Caco-2 (cell line): Measurements from ENCODE around the gene BTBD6. TPM values are rescaled to one million over a fixed set of nuclear protein-coding genes. Genes with fewer than 3 reads are reported as not detected.

Experiments
- BruUV-seq: library from RNA; stranded (reverse); fragments of 400-500 nt; replicated peaks from 2 replicates; lab custom pipeline; 2021; lab: Mats Ljungman, UMichigan
- CTCF ChIA-PET: fragments of 300-600 bp; sonication (Branson Sonifier 250); formaldehyde crosslinking; loops from one replicate; lab custom pipeline; 2022; ENCODE audit warnings: antibody characterized with exemption; lab: Charles Lee
- POLR2A ChIA-PET: fragments of 300-600 bp; sonication (Branson Sonifier 250); formaldehyde crosslinking; loops from one replicate; lab custom pipeline; 2022; ENCODE audit warnings: antibody characterized with exemption; lab: Charles Lee
- DNase-seq, 2 experiments: peaks; one replicate each; pipeline versions ENCODE4 v3.0.0 to v3.0.0-alpha.2; 2020 to 2022
- H3K27me3 ChIP-seq: replicated peaks from 2 replicates; pipeline ENCODE4 v1.6.0; 2011; ENCODE audit warnings: low read length; ENCODE audit not compliant: control insufficient read depth, insufficient read depth
- H3K36me3 ChIP-seq: 2 replicates; pipeline ENCODE4 v1.5.1; 2011; ENCODE audit warnings: low read length; ENCODE audit not compliant: control insufficient read depth, insufficient read depth
- H3K4me1 ChIP-seq: fragments of 250-450 bp; sonication (Bioruptor Pico); 2 replicates; pipeline ENCODE4 v1.5.1; 2020; ENCODE audit warnings: mild to moderate bottlenecking
- H3K4me3 ChIP-seq: 2 replicates; pipeline ENCODE4 v1.5.1; 2011; ENCODE audit warnings: low read depth, mild to moderate bottlenecking, control low read depth, low read length
- H3K9me3 ChIP-seq: fragments of 250-450 bp; sonication (Bioruptor Pico); 2 replicates; pipeline ENCODE4 v1.5.1; 2020; ENCODE audit warnings: mild to moderate bottlenecking, moderate library complexity
- H3K27ac Mint-ChIP-seq: one replicate; pipeline ENCODE4 v1.8.0; 2022; ENCODE audit warnings: mixed read lengths; ENCODE audit not compliant: unreplicated experiment
- H3K27me3 Mint-ChIP-seq: one replicate; pipeline ENCODE4 v1.8.0; 2022; ENCODE audit warnings: mixed read lengths; ENCODE audit not compliant: insufficient read depth, unreplicated experiment
- H3K36me3 Mint-ChIP-seq: one replicate; pipeline ENCODE4 v1.8.0; 2022; ENCODE audit warnings: mild to moderate bottlenecking, mixed read lengths; ENCODE audit not compliant: insufficient read depth, unreplicated experiment
- H3K4me1 Mint-ChIP-seq: one replicate; pipeline ENCODE4 v1.8.0; 2022; ENCODE audit warnings: low read depth, mixed read lengths; ENCODE audit not compliant: unreplicated experiment
- H3K4me3 Mint-ChIP-seq: one replicate; pipeline ENCODE4 v1.8.0; 2022; ENCODE audit warnings: mild to moderate bottlenecking, moderate library complexity, mixed read lengths; ENCODE audit not compliant: unreplicated experiment
- H3K9me3 Mint-ChIP-seq: one replicate; pipeline ENCODE4 v1.8.0; 2022; ENCODE audit warnings: mixed read lengths; ENCODE audit not compliant: unreplicated experiment
- intact Hi-C: fragments of 100-400 bp; cut with micrococcal nuclease; formaldehyde crosslinking; loops from one replicate; pipeline ENCODE4 v1.10.0; 2022; ENCODE audit not compliant: unreplicated experiment
- total RNA-seq: library from RNA; stranded (reverse); gene quantifications from 2 replicates; pipeline ENCODE4 v1.2.3, GENCODE V29; 2022
- TF ChIP-seq, protein P1 (sequence below), 2 experiments: fragments of 200-600 bp in 1 of 2; IDR thresholded peaks; 1 replicate in 1 of 2; 2 replicates in 1 of 2; pipeline versions ENCODE4 v1.5.1 to v1.8.0; 2011 to 2022; ENCODE audit warnings: antibody characterized with exemption in 1 of 2, control low read depth in 1 of 2, inconsistent platforms in 1 of 2, low read depth in 1 of 2, low read length in 1 of 2, mild to moderate bottlenecking in 1 of 2, moderate library complexity in 1 of 2; ENCODE audit not compliant: insufficient read depth in 1 of 2, severe bottlenecking in 1 of 2, unreplicated experiment in 1 of 2

Gene BTBD6
- total RNA-seq, 1 experiment from 2014 or later: 25.3 TPM

- POLR2A ChIA-PET: no interaction called here
- intact Hi-C loops: no loop called here
- DNase-seq: no peak
- no peaks in the 10 kb centered on the region for H3K4me1 Mint-ChIP-seq
- no peaks in the 10 kb centered on the region for H3K9me3 Mint-ChIP-seq
- no peaks in the 10 kb centered on the region; the same call in 1 of the 2 replicates for H3K36me3 ChIP-seq
- no peaks in the 10 kb centered on the region for H3K27me3 Mint-ChIP-seq
- no peak overlapping the region for H3K4me3 Mint-ChIP-seq
- BruUV-seq: no TSS peak
- H3K27me3 ChIP-seq: no peaks in the 10 kb centered on the region
- H3K4me1 ChIP-seq: no peaks in the 10 kb centered on the region
- CTCF ChIA-PET: no interaction called here
- H3K27ac Mint-ChIP-seq: no peak overlapping the region
- TF ChIP-seq, protein P1, sequence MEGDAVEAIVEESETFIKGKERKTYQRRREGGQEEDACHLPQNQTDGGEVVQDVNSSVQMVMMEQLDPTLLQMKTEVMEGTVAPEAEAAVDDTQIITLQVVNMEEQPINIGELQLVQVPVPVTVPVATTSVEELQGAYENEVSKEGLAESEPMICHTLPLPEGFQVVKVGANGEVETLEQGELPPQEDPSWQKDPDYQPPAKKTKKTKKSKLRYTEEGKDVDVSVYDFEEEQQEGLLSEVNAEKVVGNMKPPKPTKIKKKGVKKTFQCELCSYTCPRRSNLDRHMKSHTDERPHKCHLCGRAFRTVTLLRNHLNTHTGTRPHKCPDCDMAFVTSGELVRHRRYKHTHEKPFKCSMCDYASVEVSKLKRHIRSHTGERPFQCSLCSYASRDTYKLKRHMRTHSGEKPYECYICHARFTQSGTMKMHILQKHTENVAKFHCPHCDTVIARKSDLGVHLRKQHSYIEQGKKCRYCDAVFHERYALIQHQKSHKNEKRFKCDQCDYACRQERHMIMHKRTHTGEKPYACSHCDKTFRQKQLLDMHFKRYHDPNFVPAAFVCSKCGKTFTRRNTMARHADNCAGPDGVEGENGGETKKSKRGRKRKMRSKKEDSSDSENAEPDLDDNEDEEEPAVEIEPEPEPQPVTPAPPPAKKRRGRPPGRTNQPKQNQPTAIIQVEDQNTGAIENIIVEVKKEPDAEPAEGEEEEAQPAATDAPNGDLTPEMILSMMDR (IDR thresholded peaks at IDR 0.05; ENCODE audit: insufficient read depth in 1 of 2, low read depth in 1 of 2, low read length in 1 of 2, severe bottlenecking in 1 of 2, unreplicated experiment in 1 of 2): no peak
- no peak overlapping the region for H3K4me3 ChIP-seq
- H3K9me3 ChIP-seq: no peaks in the 10 kb centered on the region
- peaks cover 18% of the 10 kb centered on the region for H3K36me3 Mint-ChIP-seq
These were observed 8.1 kb downstream of the BTBD6 start for GRCh38 chr14:105256292-105256960.

DNA sequence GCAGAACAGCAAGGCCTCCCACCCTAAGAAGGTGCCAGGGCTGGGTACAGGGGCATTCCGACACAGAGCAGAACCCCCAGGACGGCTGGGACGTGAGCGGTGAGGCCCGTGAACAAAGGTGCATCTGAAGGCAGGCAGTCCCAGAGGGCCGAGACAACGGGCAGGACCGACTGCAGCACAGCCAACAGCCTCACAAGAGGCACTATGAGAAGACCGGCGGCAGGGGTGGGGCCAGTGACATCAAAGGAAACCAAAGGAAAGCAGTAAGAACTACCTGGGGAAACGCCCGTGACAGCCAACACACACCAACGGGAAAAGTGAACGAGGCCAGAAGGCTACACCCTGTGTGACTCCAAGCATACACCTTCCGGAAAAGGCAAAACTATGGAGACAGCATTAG, 9.1 kb downstream of the BTBD6 start:
- no TSS peak for BruUV-seq
- Mint-ChIP-seq H3K4me1 (no peaks in the 10 kb centered on the region), H3K27me3 (no peaks in the 10 kb centered on the region), H3K36me3 (peaks cover 18% of the 10 kb centered on the region), H3K4me3 (no peak overlapping the region), H3K27ac (no peak overlapping the region), H3K9me3 (no peaks in the 10 kb centered on the region)
- Histone ChIP-seq H3K4me3 (no peak overlapping the region), H3K27me3 (no peaks in the 10 kb centered on the region), H3K36me3 (no peaks in the 10 kb centered on the region; the same call in 1 of the 2 replicates), H3K4me1 (no peaks in the 10 kb centered on the region), H3K9me3 (no peaks in the 10 kb centered on the region)
- CTCF ChIA-PET: no interaction called here
- POLR2A ChIA-PET: no interaction called here
- DNase-seq: no peak
- TF ChIP-seq, protein P1 (IDR thresholded peaks at IDR 0.05; ENCODE audit: insufficient read depth in 1 of 2, low read depth in 1 of 2, low read length in 1 of 2, severe bottlenecking in 1 of 2, unreplicated experiment in 1 of 2): no peak
- intact Hi-C loops: no loop called here

- Histone ChIP-seq H3K4me1 (no peaks in the 10 kb centered on the region), H3K36me3 (no peaks in the 10 kb centered on the region; the same call in 1 of the 2 replicates), H3K27me3 (no peaks in the 10 kb centered on the region), H3K4me3 (no peak overlapping the region), H3K9me3 (no peaks in the 10 kb centered on the region)
- TF ChIP-seq, protein P1 (IDR thresholded peaks at IDR 0.05; ENCODE audit: insufficient read depth in 1 of 2, low read depth in 1 of 2, low read length in 1 of 2, severe bottlenecking in 1 of 2, unreplicated experiment in 1 of 2): no peak
- ChIA-PET CTCF (interaction anchor here (0.6 kb wide), 1 partner anchor 78 kb away, joined by 3 read pairs; the partner anchor contains the start of gene NUDT14), POLR2A (no interaction called here)
- intact Hi-C loops: no loop called here
- DNase-seq: no peak
- Mint-ChIP-seq H3K9me3 (no peaks in the 10 kb centered on the region), H3K4me1 (no peaks in the 10 kb centered on the region), H3K27ac (no peak overlapping the region), H3K36me3 (peaks cover 13% of the 10 kb centered on the region), H3K27me3 (no peaks in the 10 kb centered on the region), H3K4me3 (no peak overlapping the region)
- BruUV-seq: no TSS peak
These were observed 10.5 kb downstream of the BTBD6 start for GRCh38 chr14:105258846-105259245.
